IPS-15b (cell line): ENCODE results near the gene FAM204A.

Source experiments
- H3K27me3 ChIP-seq: one replicate; pipeline ENCODE4 v1.6.1; 2013; ENCODE audit warnings: low read length; ENCODE audit not compliant: control insufficient read depth, insufficient read depth
- H3K36me3 ChIP-seq: one replicate; pipeline ENCODE4 v1.6.1; 2013; ENCODE audit warnings: low read length; ENCODE audit not compliant: control insufficient read depth, insufficient read depth
- H3K4me1 ChIP-seq: one replicate; pipeline ENCODE4 v1.6.1; 2013; ENCODE audit warnings: mild to moderate bottlenecking, low read length; ENCODE audit not compliant: control insufficient read depth, insufficient read depth
- H3K4me3 ChIP-seq: one replicate; pipeline ENCODE4 v1.5.1; 2013; ENCODE audit warnings: low read depth, low read length
- H3K9ac ChIP-seq: one replicate; pipeline ENCODE4 v1.6.1; 2013; ENCODE audit warnings: low read depth, mild to moderate bottlenecking, low read length
- H3K9me3 ChIP-seq: one replicate; pipeline ENCODE4 v1.6.1; 2013; ENCODE audit warnings: mild to moderate bottlenecking, low read length; ENCODE audit not compliant: control insufficient read depth, insufficient read depth

The FAM204A gene

GRCh38 chr10:118341791-118342637 is at the start of gene FAM204A:
TSS of gene FAM204A (minus strand) at chr10:118342324. CDS start at chr10:118336415, 5,909 bp downstream.
- Histone ChIP-seq H3K36me3 (no peaks in the 10 kb centered on the region), H3K4me3 (peak within 1 kb of the TSS; percentile 90)

GRCh38 chr10:118383699-118384098 is 41.6 kb upstream of the FAM204A start:
- Histone ChIP-seq H3K9ac (no peak overlapping the region), H3K4me3 (no peak overlapping the region), H3K9me3 (no peaks in the 10 kb centered on the region), H3K27me3 (no peaks in the 10 kb centered on the region), H3K36me3 (no peaks in the 10 kb centered on the region), H3K4me1 (peaks cover 4% of the 10 kb centered on the region)

More at GRCh38 chr10:118341791-118342637, at the start of gene FAM204A:
- H3K27me3 ChIP-seq, result no peaks in the 10 kb centered on the region
- H3K4me1 ChIP-seq, result no peaks in the 10 kb centered on the region
- no peaks in the 10 kb centered on the region for H3K9me3 ChIP-seq
- peak within 1 kb of the TSS; percentile 80 for H3K9ac ChIP-seq

- peaks cover 4% of the 10 kb centered on the region for H3K4me1 ChIP-seq
- H3K9me3 ChIP-seq, result no peaks in the 10 kb centered on the region
- H3K36me3 ChIP-seq, result no peaks in the 10 kb centered on the region
- no peaks in the 10 kb centered on the region for H3K27me3 ChIP-seq
- H3K4me3 ChIP-seq, result no peak overlapping the region
- H3K9ac ChIP-seq, result no peak overlapping the region
Observed at GRCh38 chr10:118383063-118383689, 41.1 kb upstream of the FAM204A start.

GRCh38 chr10:118374404-118374803 is 32.3 kb upstream of the FAM204A start:
- no peaks in the 10 kb centered on the region for H3K4me1 ChIP-seq
- no peaks in the 10 kb centered on the region for H3K9me3 ChIP-seq
- H3K9ac ChIP-seq, result no peak overlapping the region

GRCh38 chr10:118373786-118374185 is 31.7 kb upstream of the FAM204A start:
- H3K9me3 ChIP-seq, result no peaks in the 10 kb centered on the region
- H3K9ac ChIP-seq, result no peak overlapping the region
- no peak overlapping the region for H3K4me3 ChIP-seq
- no peaks in the 10 kb centered on the region for H3K27me3 ChIP-seq
- no peaks in the 10 kb centered on the region for H3K36me3 ChIP-seq
- H3K4me1 ChIP-seq, result no peaks in the 10 kb centered on the region

More at GRCh38 chr10:118374404-118374803, 32.3 kb upstream of the FAM204A start:
- H3K27me3 ChIP-seq, result no peaks in the 10 kb centered on the region
- H3K36me3 ChIP-seq, result no peaks in the 10 kb centered on the region
- no peak overlapping the region for H3K4me3 ChIP-seq

- H3K36me3 ChIP-seq, result no peaks in the 10 kb centered on the region
- H3K9ac ChIP-seq, result no peak overlapping the region
- no peaks in the 10 kb centered on the region for H3K9me3 ChIP-seq
- no peaks in the 10 kb centered on the region for H3K27me3 ChIP-seq
- H3K4me3 ChIP-seq, result no peak overlapping the region
- no peaks in the 10 kb centered on the region for H3K4me1 ChIP-seq
Observed at GRCh38 chr10:118370499-118370898, 28.4 kb upstream of the FAM204A start.

GRCh38 chr10:118369641-118370205 is 27.6 kb upstream of the FAM204A start:
- Histone ChIP-seq H3K4me1 (no peaks in the 10 kb centered on the region), H3K27me3 (no peaks in the 10 kb centered on the region), H3K4me3 (no peak overlapping the region), H3K36me3 (no peaks in the 10 kb centered on the region), H3K9ac (no peak overlapping the region), H3K9me3 (no peaks in the 10 kb centered on the region)

- Histone ChIP-seq H3K4me1 (no peaks in the 10 kb centered on the region), H3K9me3 (no peaks in the 10 kb centered on the region), H3K9ac (no peak overlapping the region), H3K4me3 (no peak overlapping the region), H3K36me3 (no peaks in the 10 kb centered on the region), H3K27me3 (no peaks in the 10 kb centered on the region)
Observed at GRCh38 chr10:118365702-118366101, 23.6 kb upstream of the FAM204A start.

GRCh38 chr10:118362103-118362502 is 20.0 kb upstream of the FAM204A start:
- Histone ChIP-seq H3K4me3 (no peak overlapping the region), H3K9me3 (no peaks in the 10 kb centered on the region), H3K36me3 (no peaks in the 10 kb centered on the region), H3K27me3 (no peaks in the 10 kb centered on the region), H3K9ac (no peak overlapping the region), H3K4me1 (no peaks in the 10 kb centered on the region)

- H3K36me3 ChIP-seq, result no peaks in the 10 kb centered on the region
- no peaks in the 10 kb centered on the region for H3K27me3 ChIP-seq
- H3K9ac ChIP-seq, result no peak overlapping the region
- H3K4me1 ChIP-seq, result no peaks in the 10 kb centered on the region
- H3K9me3 ChIP-seq, result no peaks in the 10 kb centered on the region
- H3K4me3 ChIP-seq, result no peak overlapping the region
Observed at GRCh38 chr10:118358327-118358726, 16.2 kb upstream of the FAM204A start.

- no peaks in the 10 kb centered on the region for H3K9me3 ChIP-seq
- no peaks in the 10 kb centered on the region for H3K36me3 ChIP-seq
- no peak overlapping the region for H3K4me3 ChIP-seq
- no peaks in the 10 kb centered on the region for H3K27me3 ChIP-seq
- H3K9ac ChIP-seq, result no peak overlapping the region
- no peaks in the 10 kb centered on the region for H3K4me1 ChIP-seq
Observed at GRCh38 chr10:118357841-118358240, 15.7 kb upstream of the FAM204A start.

- Histone ChIP-seq H3K9ac (no peak overlapping the region), H3K4me3 (no peak overlapping the region), H3K36me3 (no peaks in the 10 kb centered on the region), H3K4me1 (no peaks in the 10 kb centered on the region), H3K9me3 (no peaks in the 10 kb centered on the region), H3K27me3 (no peaks in the 10 kb centered on the region)
Observed at GRCh38 chr10:118356628-118357027, 14.5 kb upstream of the FAM204A start.
